IPS-20b (cell line): ENCODE measurements around the gene YBX2.
"Not testable (repeated sequence)": the region's sequence is repeated elsewhere in the genome, so short reads cannot be mapped to it uniquely, and the experiment has no call there.

Experiments used
- H3K27ac ChIP-seq: one replicate; pipeline ENCODE4 v1.5.1; 2013; ENCODE audit warnings: low read length
- H3K27me3 ChIP-seq: 2 replicates; pipeline ENCODE4 v1.6.1; 2013; ENCODE audit warnings: mild to moderate bottlenecking, low read length, inconsistent platforms; ENCODE audit not compliant: insufficient read depth
- H3K36me3 ChIP-seq: 2 replicates; pipeline ENCODE4 v1.6.1; 2013; ENCODE audit warnings: low read depth, mild to moderate bottlenecking, inconsistent platforms, low read length, moderate library complexity; ENCODE audit not compliant: insufficient read depth
- H3K4me1 ChIP-seq: 2 replicates; pipeline ENCODE4 v1.6.1; 2013; ENCODE audit warnings: mild to moderate bottlenecking, control low read depth, inconsistent platforms, low read length, moderate library complexity; ENCODE audit not compliant: insufficient read depth
- H3K4me3 ChIP-seq: 2 replicates; pipeline ENCODE4 v1.5.1; 2013; ENCODE audit warnings: mild to moderate bottlenecking, low read length, inconsistent platforms
- H3K9ac ChIP-seq: 2 replicates; pipeline ENCODE4 v1.6.1; 2013; ENCODE audit warnings: low read depth, mild to moderate bottlenecking, inconsistent platforms, low read length, moderate library complexity
- H3K9me3 ChIP-seq: 2 replicates; pipeline ENCODE4 v1.6.1; 2013; ENCODE audit warnings: mild to moderate bottlenecking, low read depth, low read length, inconsistent platforms; ENCODE audit not compliant: insufficient read depth

YBX2 gene

GRCh38 chr17:7294614-7295153, at the start of gene YBX2:
Gene YBX2 (minus strand): TSS chr17:7294639. CDS start chr17:7294500, 139 bp downstream.
- Histone ChIP-seq H3K27me3 (peaks cover 35% of the 10 kb centered on the region), H3K9me3 (no peaks in the 10 kb centered on the region), H3K27ac (no peak within 1 kb of the TSS), H3K36me3 (no peaks in the 10 kb centered on the region), H3K9ac (no peak within 1 kb of the TSS; the same call in 1 of the 2 replicates), H3K4me1 (no peaks in the 10 kb centered on the region; the same call in 1 of the 2 replicates), H3K4me3 (peak within 1 kb of the TSS; percentile 66)

DNA sequence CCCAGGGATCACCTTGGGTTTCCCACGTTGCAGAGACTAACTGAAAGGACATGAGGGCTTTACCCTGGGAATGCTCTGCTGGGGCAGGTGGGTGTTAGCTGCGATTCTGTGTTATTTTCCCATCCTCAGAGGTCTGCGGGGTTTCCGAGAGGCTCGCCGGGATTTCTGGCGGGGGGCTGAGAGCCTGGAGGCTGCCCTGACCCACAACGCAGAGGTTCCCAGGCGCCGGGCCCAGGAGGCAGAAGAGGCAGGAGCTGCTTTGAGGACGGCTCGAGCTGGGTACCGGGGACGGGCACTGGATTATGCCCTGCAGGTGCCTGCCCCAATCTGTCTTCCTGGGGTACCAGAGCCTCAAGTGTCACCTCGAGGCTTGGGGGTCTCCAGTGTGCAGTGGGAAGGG, 48.8 kb upstream of the YBX2 start:
- H3K9me3 ChIP-seq = no peaks in the 10 kb centered on the region
- no peaks in the 10 kb centered on the region for H3K4me1 ChIP-seq
- no peak overlapping the region for H3K27ac ChIP-seq
- no peak overlapping the region for H3K9ac ChIP-seq
- no peak overlapping the region for H3K4me3 ChIP-seq
- no peaks in the 10 kb centered on the region for H3K27me3 ChIP-seq
- H3K36me3 ChIP-seq = no peaks in the 10 kb centered on the region

- H3K36me3 ChIP-seq = no peaks in the 10 kb centered on the region
- no peak overlapping the region for H3K4me3 ChIP-seq
- H3K9ac ChIP-seq = no peak overlapping the region
- no peaks in the 10 kb centered on the region for H3K9me3 ChIP-seq
- H3K27me3 ChIP-seq = no peaks in the 10 kb centered on the region
- H3K4me1 ChIP-seq = 0 out of 2 replicates have a peak, but pooled peaks cover 4% of the 10 kb centered on the region
- H3K27ac ChIP-seq = no peak overlapping the region
Observed at GRCh38 chr17:7341842-7342241, 47.4 kb upstream of the YBX2 start.

- no peak overlapping the region for H3K4me3 ChIP-seq
- H3K27ac ChIP-seq = no peak overlapping the region
- no peaks in the 10 kb centered on the region for H3K27me3 ChIP-seq
- no peak overlapping the region for H3K9ac ChIP-seq
- no peaks in the 10 kb centered on the region for H3K9me3 ChIP-seq
- H3K4me1 ChIP-seq = peaks cover 9% of the 10 kb centered on the region; the same call in 1 of the 2 replicates
- H3K36me3 ChIP-seq = no peaks in the 10 kb centered on the region
Observed at GRCh38 chr17:7340179-7340578, 45.7 kb upstream of the YBX2 start.

DNA sequence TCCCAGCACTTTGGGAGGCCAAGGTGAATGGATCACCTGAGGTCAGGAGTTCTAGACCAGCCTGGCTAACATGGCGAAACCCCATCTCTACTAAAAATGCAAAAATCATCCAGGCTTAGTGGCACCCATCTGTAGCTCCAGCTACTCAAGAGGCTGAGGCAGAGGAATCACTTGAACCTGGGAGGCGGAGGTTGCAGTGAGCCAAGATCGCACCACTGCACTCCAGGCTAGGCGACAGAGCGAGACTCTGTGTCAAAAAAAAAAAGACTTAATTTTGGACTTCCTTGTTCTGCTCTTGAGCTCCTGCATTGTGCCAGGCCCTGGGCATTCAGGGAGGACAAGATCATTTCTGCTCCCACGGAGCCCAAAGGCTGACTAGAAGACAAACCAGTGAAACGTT, 43.2 kb upstream of the YBX2 start:
- not testable (repeated sequence) for H3K27ac ChIP-seq, H3K9ac ChIP-seq, H3K27me3 ChIP-seq, H3K36me3 ChIP-seq, H3K9me3 ChIP-seq, H3K4me1 ChIP-seq
- peak overlapping the region; percentile 55; the same call in 1 of the 2 replicates for H3K4me3 ChIP-seq

DNA sequence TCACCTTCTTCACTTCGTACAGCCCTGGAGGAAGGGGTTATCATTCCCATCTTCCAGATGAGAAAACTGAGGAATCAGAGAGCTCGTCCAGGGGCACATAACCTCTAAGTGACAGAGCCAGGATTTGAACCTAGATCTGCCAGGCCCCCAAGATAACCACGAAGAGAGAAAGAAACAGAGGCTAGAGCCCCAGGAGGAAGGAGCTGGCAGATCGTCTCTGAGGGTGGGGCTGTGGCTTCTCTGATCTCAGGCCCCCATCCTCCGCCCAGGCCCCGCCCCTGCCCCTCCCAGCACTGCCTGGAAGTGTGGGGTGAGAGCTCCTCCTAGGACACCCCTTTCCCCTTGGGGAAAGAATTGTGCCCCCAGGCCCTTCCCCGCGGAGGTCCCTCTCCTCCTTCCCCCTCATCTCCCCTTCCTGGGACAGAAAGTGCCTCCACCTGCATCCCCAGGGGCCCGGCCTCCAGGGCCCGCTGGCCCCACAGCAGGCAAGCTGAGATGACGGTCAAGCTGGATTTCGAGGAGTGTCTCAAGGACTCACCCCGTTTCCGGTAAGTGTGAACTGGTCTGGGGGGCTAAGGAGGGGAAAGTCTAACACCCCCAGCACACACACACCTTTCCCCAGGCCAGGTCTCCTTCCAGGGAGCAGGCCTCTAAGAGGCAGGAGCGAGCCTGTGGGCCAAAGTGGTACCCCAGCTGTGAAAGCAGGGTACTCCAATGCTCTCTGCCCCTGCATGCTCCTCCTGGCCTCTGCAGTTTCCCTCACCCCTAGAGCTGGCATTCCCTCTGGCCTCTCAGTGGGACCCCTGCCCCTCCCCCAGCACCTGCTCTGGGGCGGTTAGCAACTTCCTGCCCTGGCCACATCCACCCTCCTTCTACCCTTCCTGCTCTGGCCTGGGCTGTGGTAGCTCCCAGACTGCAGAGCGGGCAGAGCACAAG, 42.1 kb upstream of the YBX2 start, which contains the start of gene ACAP1:
Gene ACAP1, plus strand, starts transcription at position 290 of the 936 bp plus-strand sequence. Its CDS starts 206 bp downstream, at position 496.
- peak within 1 kb of the TSS; percentile 82; the same call in 1 of the 2 replicates for H3K9ac ChIP-seq
- H3K4me1 ChIP-seq = peaks cover 9% of the 10 kb centered on the region; the same call in 1 of the 2 replicates
- H3K9me3 ChIP-seq = no peaks in the 10 kb centered on the region
- no peaks in the 10 kb centered on the region for H3K27me3 ChIP-seq
- peak within 1 kb of the TSS; percentile 94 for H3K27ac ChIP-seq
- no peaks in the 10 kb centered on the region for H3K36me3 ChIP-seq
- H3K4me3 ChIP-seq = peak within 1 kb of the TSS; percentile 55; the same call in 1 of the 2 replicates

GRCh38 chr17:7335765-7336164, 41.3 kb upstream of the YBX2 start:
- H3K4me3 ChIP-seq, H3K27me3 ChIP-seq, H3K9me3 ChIP-seq, H3K36me3 ChIP-seq, H3K4me1 ChIP-seq, H3K27ac ChIP-seq: not testable (repeated sequence)
- peak overlapping the region; percentile 82; the same call in 1 of the 2 replicates for H3K9ac ChIP-seq

DNA sequence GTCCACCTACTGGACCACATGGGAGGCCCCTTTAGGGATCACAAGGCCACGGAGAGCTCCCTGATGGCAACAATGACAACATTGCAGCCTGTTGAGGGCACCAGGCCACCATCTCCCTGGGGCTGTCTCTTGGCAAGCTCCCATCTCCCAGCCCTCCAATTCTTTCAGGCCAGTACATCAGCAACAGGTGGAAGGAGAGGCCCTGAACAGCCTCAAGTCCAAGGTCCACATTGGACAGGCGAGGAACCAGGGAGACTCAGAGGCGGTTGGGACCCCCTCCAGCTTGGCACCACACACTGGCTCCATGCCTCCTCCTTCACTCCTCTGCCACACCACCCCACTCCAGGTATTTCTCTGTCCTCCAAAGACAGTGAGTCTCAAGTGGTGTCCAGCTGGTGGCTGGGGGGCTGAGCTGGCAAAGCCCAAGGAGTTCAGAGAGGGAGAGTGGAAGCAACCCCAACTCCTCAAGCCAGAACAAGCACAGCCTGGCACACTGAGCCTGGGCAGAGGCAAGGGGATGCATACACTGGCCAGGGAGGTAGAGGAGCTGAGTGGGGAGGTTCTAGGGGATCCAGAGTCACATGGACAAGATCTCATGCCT, 40.6 kb upstream of the YBX2 start:
- H3K4me1 ChIP-seq = peaks cover 12% of the 10 kb centered on the region; the same call in 1 of the 2 replicates
- no peaks in the 10 kb centered on the region for H3K36me3 ChIP-seq
- H3K27ac ChIP-seq = no peak overlapping the region
- H3K9me3 ChIP-seq = no peaks in the 10 kb centered on the region
- H3K9ac ChIP-seq = no peak overlapping the region
- H3K27me3 ChIP-seq = no peaks in the 10 kb centered on the region
- no peak overlapping the region for H3K4me3 ChIP-seq

DNA sequence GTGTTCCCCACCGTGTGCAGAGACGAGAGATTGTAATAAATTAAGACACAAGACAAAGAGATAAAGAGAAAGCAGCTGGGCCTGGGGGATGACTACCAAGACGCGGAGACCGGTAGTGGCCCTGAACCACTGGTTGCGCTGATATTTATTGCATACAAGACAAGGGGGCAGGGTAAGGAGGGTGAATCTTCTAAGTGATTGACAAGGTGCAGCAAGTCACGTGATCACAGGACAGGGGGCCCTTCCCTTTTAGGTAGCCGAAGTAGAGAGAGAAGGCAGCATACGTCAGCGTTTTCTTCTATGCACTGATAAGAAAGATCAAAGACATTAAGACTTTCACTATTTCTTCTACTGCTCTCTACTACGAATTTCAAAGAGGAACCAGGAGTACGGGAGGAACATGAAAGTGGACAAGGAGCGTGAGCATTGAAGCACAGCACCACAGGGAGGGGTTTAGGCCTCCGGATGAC, 38.2 kb upstream of the YBX2 start:
- not testable (repeated sequence) for H3K36me3 ChIP-seq, H3K4me3 ChIP-seq, H3K27ac ChIP-seq, H3K27me3 ChIP-seq, H3K9ac ChIP-seq, H3K9me3 ChIP-seq
- H3K4me1 ChIP-seq = peaks cover 12% of the 10 kb centered on the region; the same call in 1 of the 2 replicates

DNA sequence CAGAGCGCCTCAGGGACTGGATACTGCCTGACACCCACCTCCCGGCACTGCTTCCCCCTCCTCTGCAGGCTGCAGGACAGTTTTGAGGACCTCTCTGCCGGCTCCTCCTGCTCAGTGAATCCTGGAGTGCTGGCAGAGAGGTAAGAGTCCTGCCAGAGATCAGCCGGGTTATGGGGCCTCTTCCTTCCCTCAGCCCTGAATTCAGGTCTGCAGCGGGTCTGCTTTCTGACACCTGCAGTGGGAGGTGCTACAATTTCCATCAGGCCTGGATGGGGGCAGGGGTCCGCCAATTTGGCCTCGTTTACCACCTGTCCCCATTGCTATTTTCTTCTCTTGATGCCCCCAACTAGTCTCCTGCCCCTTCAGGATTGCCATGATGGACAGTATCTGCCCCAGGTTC, 37.7 kb upstream of the YBX2 start:
- H3K4me3 ChIP-seq = no peak overlapping the region
- H3K27me3 ChIP-seq = no peaks in the 10 kb centered on the region
- H3K4me1 ChIP-seq = peaks cover 10% of the 10 kb centered on the region; the same call in 1 of the 2 replicates
- no peaks in the 10 kb centered on the region for H3K36me3 ChIP-seq
- no peak overlapping the region for H3K9ac ChIP-seq
- H3K27ac ChIP-seq = no peak overlapping the region
- H3K9me3 ChIP-seq = no peaks in the 10 kb centered on the region

DNA sequence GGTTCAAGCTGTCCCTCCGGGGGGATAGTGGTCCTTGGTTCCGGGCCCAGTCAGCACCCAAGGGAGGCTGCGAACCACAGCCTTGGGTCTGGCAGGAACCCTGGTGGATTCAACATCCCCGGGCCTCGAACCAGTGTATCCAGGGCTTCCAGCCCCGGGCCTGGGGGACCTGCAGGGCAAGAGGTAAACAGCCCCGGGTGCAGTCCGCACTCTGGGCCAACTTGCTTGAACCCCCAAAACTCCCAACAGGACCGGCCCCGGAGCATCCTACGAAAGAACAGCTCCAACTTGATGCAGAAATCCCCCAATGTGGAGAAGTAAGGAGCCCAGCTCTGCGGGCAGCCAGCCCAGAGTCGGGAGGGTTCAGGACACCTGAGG, 36.2 kb upstream of the YBX2 start:
- peak overlapping the region; percentile 78; the same call in 1 of the 2 replicates for H3K4me3 ChIP-seq
- peaks cover 3% of the 10 kb centered on the region; the same call in 1 of the 2 replicates for H3K4me1 ChIP-seq
- H3K9ac ChIP-seq = peak overlapping the region; percentile 86; the same call in 1 of the 2 replicates
- H3K27me3 ChIP-seq = no peaks in the 10 kb centered on the region
- H3K27ac ChIP-seq = peak overlapping the region; percentile 67
- H3K9me3 ChIP-seq = no peaks in the 10 kb centered on the region
- H3K36me3 ChIP-seq = peaks cover 14% of the 10 kb centered on the region
